Hepatocyte (in vitro differentiated cells): Measurements from ENCODE around the gene SLC9A3. TPM values are rescaled to one million over a fixed set of nuclear protein-coding genes. Genes with fewer than 3 reads are reported as not detected.

ENCODE experiments used
- DNase-seq: peaks from one replicate; pipeline ENCODE4 v3.0.0-alpha.2; 2016; ENCODE audit warnings: low spot score
- H2AFZ ChIP-seq: fragments of 200-600 bp; sonication (generic); 2 replicates; pipeline ENCODE4 v1.6.0; 2016; ENCODE audit warnings: antibody characterized with exemption, mild to moderate bottlenecking
- H3K27ac ChIP-seq: fragments of 200-600 bp; sonication (generic); 2 replicates; pipeline ENCODE4 v1.5.1; 2016; ENCODE audit warnings: mild to moderate bottlenecking
- H3K27me3 ChIP-seq: fragments of 200-600 bp; sonication (generic); 2 replicates; pipeline ENCODE4 v1.6.1; 2016
- H3K36me3 ChIP-seq: fragments of 200-600 bp; sonication (generic); replicated peaks from 2 replicates; pipeline ENCODE4 v1.5.1; 2016; ENCODE audit warnings: low read depth; ENCODE audit not compliant: insufficient read depth
- H3K4me1 ChIP-seq: fragments of 200-600 bp; sonication (generic); 2 replicates; pipeline ENCODE4 v1.5.1; 2016; ENCODE audit warnings: mild to moderate bottlenecking, moderate library complexity; ENCODE audit not compliant: insufficient read depth
- H3K4me2 ChIP-seq: fragments of 200-600 bp; sonication (generic); 2 replicates; pipeline ENCODE4 v1.6.0; 2016
- H3K4me3 ChIP-seq: fragments of 200-600 bp; sonication (generic); 2 replicates; pipeline ENCODE4 v1.5.1; 2016; ENCODE audit warnings: mild to moderate bottlenecking
- H3K79me2 ChIP-seq: fragments of 200-600 bp; sonication (generic); 2 replicates; pipeline ENCODE4 v1.6.0; 2017; ENCODE audit warnings: mild to moderate bottlenecking
- H3K9me2 ChIP-seq: fragments of 200-600 bp; sonication (generic); replicated peaks from 2 replicates; pipeline ENCODE4 v1.6.0; 2017; ENCODE audit warnings: mild to moderate bottlenecking; ENCODE audit not compliant: insufficient read depth
- H3K9me3 ChIP-seq: fragments of 200-600 bp; sonication (generic); 2 replicates; pipeline ENCODE4 v1.5.1; 2016; ENCODE audit warnings: low read depth, mild to moderate bottlenecking
- H4K20me1 ChIP-seq: fragments of 200-600 bp; sonication (generic); 2 replicates; pipeline ENCODE4 v1.6.0; 2016; ENCODE audit warnings: mild to moderate bottlenecking; ENCODE audit not compliant: insufficient read depth, poor library complexity, severe bottlenecking
- EZH2 ChIP-seq: fragments of 200-600 bp; sonication (generic); IDR thresholded peaks from 2 replicates; pipeline ENCODE4 v1.6.1; 2016; ENCODE audit warnings: antibody characterized with exemption, mild to moderate bottlenecking, borderline replicate concordance
- EZH2phosphoT487 ChIP-seq: fragments of 200-600 bp; sonication (generic); IDR thresholded peaks from one replicate; pipeline ENCODE4 v1.6.1; 2018; ENCODE audit warnings: antibody characterized with exemption, mild to moderate bottlenecking, low read depth, moderate library complexity; ENCODE audit not compliant: unreplicated experiment, severe bottlenecking
- WGBS: methylation state at CpG from one replicate; pipeline ENCODE4 v1.1.6; 2016; ENCODE audit warnings: low lambda C conversion rate; ENCODE audit errors: missing lambda C conversion rate; 5-methylcytosine and 5-hydroxymethylcytosine counted together
- polyA plus RNA-seq: library from polyadenylated mRNA; unstranded; fragments of >200 nt; fragmentation: Nextera tagmentation; extraction: Ambion mirVana; gene quantifications from 2 replicates; pipeline ENCODE4 v1.2.1, GENCODE V29; 2016
- total RNA-seq: library from RNA; depleted of rRNA; stranded (reverse); fragments of >200 nt; gene quantifications from 2 replicates; pipeline ENCODE4 v1.2.3, GENCODE V29; 2014
- TF ChIP-seq, protein P1 (sequence below): fragments of 200-600 bp; sonication (generic); IDR thresholded peaks from 2 replicates; pipeline ENCODE4 v1.5.1; 2016; ENCODE audit warnings: antibody characterized with exemption, mild to moderate bottlenecking; ENCODE audit not compliant: poor library complexity

The SLC9A3 gene
- total and polyA plus RNA-seq, 2 experiments from 2014 or later, result 4.8 to 7.4 TPM

DNA sequence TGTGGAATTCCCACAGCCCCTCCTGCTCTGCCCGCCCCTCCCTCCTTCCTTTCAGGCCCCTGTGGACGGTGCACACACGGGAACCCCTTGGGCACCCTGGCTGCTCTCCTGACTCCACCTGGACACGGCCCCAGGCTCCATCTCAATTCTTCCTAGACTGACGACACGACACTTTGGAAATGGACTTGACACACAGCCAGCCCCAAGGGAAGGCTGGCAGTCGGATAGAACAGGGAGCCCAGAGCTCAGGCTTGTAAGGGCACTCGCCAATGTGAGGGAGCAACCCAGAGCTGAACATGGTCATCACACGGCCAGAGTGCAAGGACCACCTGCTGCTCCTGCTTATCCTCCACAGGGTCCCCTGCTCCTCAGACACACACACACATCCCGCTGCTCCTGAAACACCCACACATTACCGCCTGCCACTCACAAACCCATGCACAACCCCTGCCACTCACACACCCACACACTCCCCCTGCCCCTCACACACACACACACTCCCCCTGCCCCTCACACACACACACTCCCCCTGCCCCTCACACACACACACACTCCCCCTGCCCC lies 8.9 kb downstream of the SLC9A3 start:
- H3K4me1 ChIP-seq, result peaks cover 18% of the 10 kb centered on the region
- WGBS, result 61% methylated on average over 9 of the region's 11 CpGs
- TF ChIP-seq EZH2, result no peak
- TF ChIP-seq EZH2phosphoT487, result no peak
- TF ChIP-seq, protein P1, sequence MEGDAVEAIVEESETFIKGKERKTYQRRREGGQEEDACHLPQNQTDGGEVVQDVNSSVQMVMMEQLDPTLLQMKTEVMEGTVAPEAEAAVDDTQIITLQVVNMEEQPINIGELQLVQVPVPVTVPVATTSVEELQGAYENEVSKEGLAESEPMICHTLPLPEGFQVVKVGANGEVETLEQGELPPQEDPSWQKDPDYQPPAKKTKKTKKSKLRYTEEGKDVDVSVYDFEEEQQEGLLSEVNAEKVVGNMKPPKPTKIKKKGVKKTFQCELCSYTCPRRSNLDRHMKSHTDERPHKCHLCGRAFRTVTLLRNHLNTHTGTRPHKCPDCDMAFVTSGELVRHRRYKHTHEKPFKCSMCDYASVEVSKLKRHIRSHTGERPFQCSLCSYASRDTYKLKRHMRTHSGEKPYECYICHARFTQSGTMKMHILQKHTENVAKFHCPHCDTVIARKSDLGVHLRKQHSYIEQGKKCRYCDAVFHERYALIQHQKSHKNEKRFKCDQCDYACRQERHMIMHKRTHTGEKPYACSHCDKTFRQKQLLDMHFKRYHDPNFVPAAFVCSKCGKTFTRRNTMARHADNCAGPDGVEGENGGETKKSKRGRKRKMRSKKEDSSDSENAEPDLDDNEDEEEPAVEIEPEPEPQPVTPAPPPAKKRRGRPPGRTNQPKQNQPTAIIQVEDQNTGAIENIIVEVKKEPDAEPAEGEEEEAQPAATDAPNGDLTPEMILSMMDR, result no peak
- no peak overlapping the region for H3K4me2 ChIP-seq
- H3K27me3 ChIP-seq, result no peaks in the 10 kb centered on the region
- no peak overlapping the region for H3K27ac ChIP-seq
- no peaks in the 10 kb centered on the region for H4K20me1 ChIP-seq
- H3K79me2 ChIP-seq, result no peaks in the 10 kb centered on the region
- H2AFZ ChIP-seq, result no peak overlapping the region
- H3K9me2 ChIP-seq, result no peaks in the 10 kb centered on the region
- no peaks in the 10 kb centered on the region for H3K36me3 ChIP-seq
- DNase-seq, result no peak
- no peak overlapping the region for H3K4me3 ChIP-seq
- no peaks in the 10 kb centered on the region for H3K9me3 ChIP-seq

DNA sequence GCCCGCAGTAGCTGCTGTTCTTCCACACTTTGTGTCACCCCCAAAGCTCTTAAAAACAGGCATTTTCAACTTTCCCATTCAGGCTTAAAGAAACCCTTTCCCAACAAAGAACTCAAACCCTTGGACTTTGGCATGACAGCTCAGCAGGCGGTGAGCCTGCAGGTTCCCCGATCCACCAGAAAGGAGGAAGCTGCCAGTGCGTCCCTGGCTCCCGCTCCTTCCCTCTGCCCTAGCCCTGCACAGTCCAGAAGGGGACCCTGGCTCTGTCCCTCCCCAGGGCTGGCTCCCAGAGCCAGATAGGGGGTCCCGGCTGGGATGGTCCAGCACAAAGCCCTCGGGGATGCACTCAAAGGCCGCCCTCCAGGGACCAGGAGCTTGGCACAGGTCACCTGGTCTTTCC lies 9.6 kb downstream of the SLC9A3 start:
- Histone ChIP-seq H3K9me3 (no peaks in the 10 kb centered on the region), H3K4me1 (peaks cover 17% of the 10 kb centered on the region), H3K9me2 (no peaks in the 10 kb centered on the region), H3K4me2 (no peak overlapping the region), H3K79me2 (no peaks in the 10 kb centered on the region), H2AFZ (peak overlapping the region; percentile 14), H3K27ac (peak overlapping the region; percentile 77), H3K36me3 (no peaks in the 10 kb centered on the region), H3K27me3 (no peaks in the 10 kb centered on the region), H4K20me1 (no peaks in the 10 kb centered on the region), H3K4me3 (no peak overlapping the region)
- TF ChIP-seq EZH2phosphoT487 (no peak), EZH2 (no peak)
- TF ChIP-seq, protein P1, result no peak
- peak; percentile 51 for DNase-seq
- WGBS, result 79% methylated on average over 8 of the region's 8 CpGs

DNA sequence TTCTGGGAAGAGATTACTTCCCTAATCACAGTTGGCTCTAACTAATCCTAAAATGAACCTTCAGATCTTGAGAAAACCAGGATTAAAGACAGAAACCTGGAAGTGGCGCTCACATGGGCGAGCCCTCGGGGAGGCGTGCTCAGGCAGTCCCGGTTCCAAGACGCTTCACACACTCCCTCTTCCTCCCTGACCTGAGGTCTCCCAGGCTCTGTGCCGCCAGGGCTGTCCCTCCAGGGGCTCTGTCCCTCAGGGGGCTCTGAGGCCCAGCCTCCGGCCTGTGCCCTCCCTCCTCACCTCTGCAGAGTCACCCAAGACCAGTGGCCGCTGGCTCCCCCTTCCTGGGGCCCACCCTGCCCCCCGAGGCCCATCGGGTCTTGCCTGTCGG lies 10.2 kb downstream of the SLC9A3 start:
- no peak for TF ChIP-seq EZH2phosphoT487
- TF ChIP-seq EZH2, result no peak
- TF ChIP-seq, protein P1, result no peak
- 79% methylated on average over 12 of the region's 12 CpGs for WGBS

More for the DNA sequence above, 10.2 kb downstream of the SLC9A3 start:
- Histone ChIP-seq H2AFZ (no peak overlapping the region), H3K27me3 (no peaks in the 10 kb centered on the region), H3K36me3 (no peaks in the 10 kb centered on the region), H3K4me2 (peak overlapping the region; percentile 43), H3K4me1 (peaks cover 15% of the 10 kb centered on the region), H3K9me2 (no peaks in the 10 kb centered on the region), H3K4me3 (no peak overlapping the region), H3K27ac (peak overlapping the region; percentile 77), H3K79me2 (no peaks in the 10 kb centered on the region), H3K9me3 (no peaks in the 10 kb centered on the region), H4K20me1 (no peaks in the 10 kb centered on the region)
- DNase-seq, result no peak
